IPS DF 6.9 (cell line): Measurements from ENCODE around the gene COX17.

Source experiments
- DNase-seq: peaks from one replicate; pipeline ENCODE4 v3.0.0-alpha.2; 2013; ENCODE audit warnings: low read depth, low spot score
- H3K27ac ChIP-seq: one replicate; pipeline ENCODE4 v1.5.1; 2013; ENCODE audit warnings: low read length, control low read depth
- H3K27me3 ChIP-seq: 2 replicates; pipeline ENCODE4 v1.6.1; 2013; ENCODE audit warnings: mild to moderate bottlenecking, low read length; ENCODE audit not compliant: control insufficient read depth, insufficient read depth
- H3K36me3 ChIP-seq: 2 replicates; pipeline ENCODE4 v1.6.1; 2013; ENCODE audit warnings: low read length; ENCODE audit not compliant: control insufficient read depth, insufficient read depth
- H3K4me1 ChIP-seq: 2 replicates; pipeline ENCODE4 v1.6.1; 2013; ENCODE audit warnings: low read length; ENCODE audit not compliant: control insufficient read depth, insufficient read depth
- H3K4me3 ChIP-seq: 2 replicates; pipeline ENCODE4 v1.5.1; 2013; ENCODE audit warnings: mild to moderate bottlenecking, low read length
- H3K9me3 ChIP-seq: 2 replicates; pipeline ENCODE4 v1.6.1; 2013; ENCODE audit warnings: low read length, inconsistent platforms; ENCODE audit not compliant: control insufficient read depth, insufficient read depth
- WGBS: extraction: QIAGEN DNeasy Blood & Tissue Kit; methylation state at CpG from one replicate; pipeline ENCODE4 v1.1.7; 2013; ENCODE audit warnings: mixed read lengths, missing lambda C conversion rate; ENCODE audit not compliant: insufficient read length, insufficient coverage; 5-methylcytosine and 5-hydroxymethylcytosine counted together

COX17 gene

GRCh38 chr3:119645813-119646212 is 31.4 kb downstream of the COX17 start:
- Histone ChIP-seq H3K4me1 (no peaks in the 10 kb centered on the region), H3K9me3 (no peaks in the 10 kb centered on the region), H3K4me3 (no peak overlapping the region), H3K36me3 (no peaks in the 10 kb centered on the region), H3K27ac (no peak overlapping the region), H3K27me3 (no peaks in the 10 kb centered on the region)
- WGBS, result no CpG with 5 or more reads among the region's 1 CpG
- no peak for DNase-seq

DNA sequence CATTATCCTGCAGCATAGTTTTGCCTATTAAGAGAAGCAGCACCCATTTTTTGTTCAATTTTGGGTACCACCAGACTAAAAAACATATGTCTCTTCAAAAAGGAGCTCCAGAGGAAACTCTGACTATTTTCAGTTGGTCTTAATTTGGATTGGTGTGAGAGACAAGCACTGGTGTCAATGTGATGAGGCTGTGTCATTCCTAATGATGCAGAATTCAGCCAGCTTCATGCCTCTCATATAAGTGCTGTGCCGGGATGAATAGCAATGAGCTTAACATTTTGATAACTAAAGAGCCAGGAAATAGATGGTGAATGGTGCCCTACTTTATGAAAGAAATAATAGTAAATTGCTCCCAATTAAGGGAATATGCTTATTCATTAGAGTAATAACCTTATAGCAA is 32.7 kb downstream of the COX17 start:
- Histone ChIP-seq H3K4me1 (no peaks in the 10 kb centered on the region), H3K27me3 (no peaks in the 10 kb centered on the region), H3K9me3 (no peaks in the 10 kb centered on the region), H3K4me3 (no peak overlapping the region), H3K36me3 (no peaks in the 10 kb centered on the region), H3K27ac (no peak overlapping the region)
- no CpG with 5 or more reads among the region's 1 CpG for WGBS
- DNase-seq, result no peak

- WGBS, result no CpG with 5 or more reads among the region's 2 CpGs
- no peaks in the 10 kb centered on the region for H3K27me3 ChIP-seq
- no peaks in the 10 kb centered on the region for H3K36me3 ChIP-seq
- H3K9me3 ChIP-seq, result no peaks in the 10 kb centered on the region
- no peak for DNase-seq
- H3K4me3 ChIP-seq, result no peak overlapping the region
- H3K4me1 ChIP-seq, result no peaks in the 10 kb centered on the region
- H3K27ac ChIP-seq, result no peak overlapping the region
Observed at GRCh38 chr3:119643528-119643927, 33.7 kb downstream of the COX17 start.

DNA sequence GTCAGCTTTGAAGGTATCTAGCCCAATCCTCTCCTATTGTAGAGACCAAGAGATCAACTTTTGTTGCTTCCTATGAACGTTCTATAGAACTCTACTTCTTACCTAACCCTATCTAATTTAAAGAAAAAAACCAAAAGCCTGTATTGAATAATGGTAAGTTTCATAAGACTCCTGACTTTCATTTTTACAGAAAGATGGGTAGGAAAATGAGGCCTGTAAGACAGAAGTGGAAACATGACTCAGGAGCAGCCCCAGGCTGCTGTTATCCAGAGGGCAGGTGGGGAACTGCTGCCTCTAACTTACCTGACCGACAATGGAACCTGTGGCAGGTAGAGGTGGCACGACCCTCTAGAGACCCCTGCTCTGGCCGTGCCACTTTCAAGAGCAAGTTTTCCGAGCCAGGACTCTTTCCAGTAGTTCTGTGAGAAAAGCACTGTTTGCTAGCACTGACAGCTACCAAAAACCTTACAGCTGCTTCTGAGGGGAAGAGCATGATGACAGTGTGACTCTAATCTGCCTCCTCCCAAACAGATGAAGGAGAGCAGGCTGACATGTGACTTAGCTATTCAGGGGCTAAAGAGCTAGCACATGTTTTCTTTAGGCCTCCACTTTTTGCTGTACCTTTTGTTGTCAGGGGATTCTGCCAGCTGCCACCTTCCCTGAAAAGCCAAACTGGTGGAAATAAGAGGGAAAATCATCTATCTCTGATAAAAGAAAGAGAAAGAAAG is 34.3 kb downstream of the COX17 start:
- no peaks in the 10 kb centered on the region for H3K36me3 ChIP-seq
- H3K27ac ChIP-seq, result no peak overlapping the region
- WGBS, result no CpG with 5 or more reads among the region's 5 CpGs
- H3K9me3 ChIP-seq, result no peaks in the 10 kb centered on the region
- H3K4me1 ChIP-seq, result no peaks in the 10 kb centered on the region
- H3K27me3 ChIP-seq, result no peaks in the 10 kb centered on the region
- no peak for DNase-seq
- H3K4me3 ChIP-seq, result no peak overlapping the region

DNA sequence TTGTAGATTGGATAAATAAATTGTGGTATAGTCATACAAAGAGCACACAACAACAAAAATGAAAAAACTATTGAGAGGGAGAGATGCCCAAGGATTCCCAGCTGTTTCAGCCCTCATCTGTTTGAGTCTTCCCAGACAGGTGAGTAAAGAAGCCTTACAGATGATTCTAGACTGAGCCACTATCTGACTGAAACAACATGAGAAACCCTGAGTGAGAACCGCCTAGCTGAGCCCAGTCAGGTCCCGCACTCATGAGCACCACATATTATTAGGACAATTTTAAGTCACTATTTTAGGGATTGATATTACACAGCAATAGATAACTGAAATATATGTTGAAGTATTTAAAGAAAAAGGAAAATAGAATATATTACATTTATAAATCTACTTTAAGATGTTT is 35.8 kb downstream of the COX17 start:
- no peak overlapping the region for H3K4me3 ChIP-seq

DNA sequence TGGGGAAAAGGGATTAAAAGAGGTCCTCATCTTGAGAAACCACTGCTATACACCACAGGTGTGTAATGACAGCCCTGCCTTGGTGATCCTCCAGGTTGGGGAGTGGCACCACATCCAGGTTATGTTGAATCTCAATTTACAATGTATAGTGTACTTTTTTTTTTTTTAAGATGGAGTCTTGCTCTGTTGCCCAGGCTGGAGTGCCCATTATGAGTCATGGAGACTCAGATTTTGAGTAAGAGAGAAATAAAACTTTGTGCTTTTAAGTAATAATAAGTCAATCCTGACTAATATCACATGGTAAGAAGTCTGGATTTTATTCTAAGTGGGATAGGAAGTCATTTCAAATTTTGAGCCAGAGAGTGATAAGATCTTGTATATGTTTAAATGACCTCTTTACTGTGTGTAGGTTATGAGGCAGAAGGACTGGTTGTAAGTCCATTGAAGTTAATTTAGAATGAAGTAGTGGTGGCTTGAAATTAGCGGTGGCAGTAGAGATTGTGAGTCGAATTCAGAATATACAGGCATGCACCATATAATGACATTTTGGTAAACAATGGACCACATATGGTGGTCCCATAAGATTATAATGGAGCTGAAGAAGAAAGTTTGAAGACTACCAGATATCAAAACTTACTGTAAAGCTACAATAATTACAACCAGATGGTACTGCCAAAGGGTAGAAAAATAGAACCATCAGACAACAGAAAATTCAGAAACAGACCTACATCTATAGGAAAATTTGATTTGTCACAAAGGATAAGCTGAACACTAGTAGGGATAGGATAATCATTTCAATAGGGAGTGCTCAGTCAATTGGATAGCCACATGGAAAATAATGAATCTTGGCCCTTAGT is 37.5 kb downstream of the COX17 start:
- H3K27ac ChIP-seq, result no peak overlapping the region
- no CpG with 5 or more reads among the region's 2 CpGs for WGBS

More for the DNA sequence above, 35.8 kb downstream of the COX17 start:
- H3K4me1 ChIP-seq, result no peaks in the 10 kb centered on the region
- no peak overlapping the region for H3K27ac ChIP-seq
- H3K36me3 ChIP-seq, result no peaks in the 10 kb centered on the region
- no peaks in the 10 kb centered on the region for H3K9me3 ChIP-seq
- WGBS, result no CpG with 5 or more reads among the region's 2 CpGs
- H3K27me3 ChIP-seq, result no peaks in the 10 kb centered on the region
- no peak for DNase-seq

GRCh38 chr3:119637679-119638477 is 39.3 kb downstream of the COX17 start:
- Histone ChIP-seq H3K36me3 (no peaks in the 10 kb centered on the region), H3K9me3 (no peaks in the 10 kb centered on the region), H3K4me3 (no peak overlapping the region), H3K4me1 (no peaks in the 10 kb centered on the region), H3K27me3 (no peaks in the 10 kb centered on the region), H3K27ac (no peak overlapping the region)
- WGBS, result no CpG with 5 or more reads among the region's 3 CpGs
- no peak for DNase-seq

More for the DNA sequence above, 37.5 kb downstream of the COX17 start:
- Histone ChIP-seq H3K4me3 (no peak overlapping the region), H3K9me3 (no peaks in the 10 kb centered on the region), H3K27me3 (no peaks in the 10 kb centered on the region), H3K36me3 (no peaks in the 10 kb centered on the region), H3K4me1 (no peaks in the 10 kb centered on the region)
- no peak for DNase-seq

DNA sequence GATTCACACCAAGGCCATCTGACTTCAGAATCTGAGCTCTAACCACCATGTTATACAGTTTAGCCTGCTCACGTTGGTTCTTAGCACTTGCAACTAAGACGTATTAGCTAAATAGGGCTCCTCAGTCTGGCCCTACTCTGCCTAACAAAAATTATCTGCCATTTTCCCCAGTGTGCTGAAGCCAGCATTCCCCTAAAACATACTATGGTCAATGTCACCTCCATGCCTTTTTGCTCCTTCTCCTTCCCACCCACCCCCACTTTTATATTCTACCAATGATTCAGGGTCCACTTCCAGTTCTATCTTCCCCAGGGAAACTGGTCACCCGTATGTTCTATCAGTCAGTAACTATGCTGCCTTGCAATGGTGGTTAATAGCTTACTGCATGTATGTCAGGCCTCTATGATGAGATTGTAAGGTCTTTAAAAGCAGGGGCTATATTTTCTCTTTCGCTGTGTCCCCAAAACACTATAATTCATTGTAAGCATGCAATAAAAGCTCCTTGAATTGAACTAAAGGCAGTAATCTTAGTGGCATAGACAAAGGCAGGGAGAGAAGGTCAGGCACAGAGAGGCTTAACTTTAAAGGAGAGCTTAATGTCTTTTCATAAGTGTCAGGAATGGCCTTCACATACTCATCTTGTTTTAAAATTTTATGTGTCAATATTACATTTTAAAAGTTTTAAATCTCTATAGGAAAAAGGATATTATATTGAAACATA is 40.2 kb downstream of the COX17 start:
- no peaks in the 10 kb centered on the region for H3K9me3 ChIP-seq
- no peaks in the 10 kb centered on the region for H3K36me3 ChIP-seq
- DNase-seq, result no peak
- no CpG with 5 or more reads among the region's 4 CpGs for WGBS
- H3K4me1 ChIP-seq, result no peaks in the 10 kb centered on the region
- H3K27me3 ChIP-seq, result no peaks in the 10 kb centered on the region
- no peak overlapping the region for H3K4me3 ChIP-seq
- no peak overlapping the region for H3K27ac ChIP-seq

- Histone ChIP-seq H3K27ac (no peak overlapping the region), H3K27me3 (no peaks in the 10 kb centered on the region), H3K4me1 (no peaks in the 10 kb centered on the region), H3K36me3 (no peaks in the 10 kb centered on the region), H3K9me3 (no peaks in the 10 kb centered on the region), H3K4me3 (no peak overlapping the region)
- no CpG with 5 or more reads among the region's 1 CpG for WGBS
- DNase-seq, result no peak
Observed at GRCh38 chr3:119636249-119636648, 41.0 kb downstream of the COX17 start.

DNA sequence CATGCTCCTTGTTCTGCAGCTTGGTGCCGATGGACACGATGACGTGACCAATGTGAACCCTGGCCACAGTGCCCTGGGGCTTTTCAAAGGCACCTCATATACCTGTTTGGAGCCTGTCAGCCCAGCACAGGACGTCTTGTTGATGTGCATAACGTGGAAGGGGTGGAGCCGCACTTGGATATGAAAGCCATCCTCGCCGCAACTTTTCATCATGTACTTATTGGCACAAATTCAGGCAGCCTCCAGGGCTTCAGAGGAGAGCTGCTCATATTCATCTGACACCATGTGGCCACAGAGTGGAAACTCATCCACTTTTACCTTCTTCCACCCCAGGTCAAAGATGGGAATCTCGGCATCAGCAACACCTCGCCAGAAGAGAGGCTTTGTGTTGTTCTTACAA is 41.5 kb downstream of the COX17 start:
- H3K4me1 ChIP-seq, result no peaks in the 10 kb centered on the region
- no CpG with 5 or more reads among the region's 10 CpGs for WGBS

More for the DNA sequence above, 41.5 kb downstream of the COX17 start:
- Histone ChIP-seq H3K9me3 (no peaks in the 10 kb centered on the region), H3K36me3 (no peaks in the 10 kb centered on the region), H3K27ac (no peak overlapping the region), H3K27me3 (no peaks in the 10 kb centered on the region), H3K4me3 (no peak overlapping the region)
- no peak for DNase-seq
